ENCODE results near the gene TAS2R42. TPM values are rescaled to one million over a fixed set of nuclear protein-coding genes. Genes with fewer than 3 reads are reported as not detected.

TAS2R42 gene
- total RNA-seq, 1 experiment from 2014 or later, result not detected

DNA sequence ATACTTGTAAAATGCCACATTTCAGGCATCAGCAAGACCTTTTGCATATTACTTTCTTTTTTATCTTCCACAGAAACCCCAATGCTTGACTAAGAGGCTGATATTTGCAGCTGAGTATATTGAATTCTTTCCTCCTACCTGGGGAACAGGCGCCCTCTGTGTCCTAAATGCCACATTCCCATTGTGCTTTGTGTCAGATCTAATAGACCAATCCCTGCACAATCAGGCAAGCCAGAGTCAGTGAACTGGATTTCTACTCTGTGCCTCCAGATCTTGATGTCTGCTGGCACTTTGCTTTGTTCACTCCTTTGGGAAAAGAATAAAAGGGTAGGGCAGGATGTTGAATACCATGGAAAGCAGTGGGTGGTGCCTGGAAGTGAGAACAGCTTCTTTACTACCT lies 22.4 kb upstream of the TAS2R42 start:
- Histone ChIP-seq H4K20me1 (ENCODE audit: insufficient read depth) (no peaks in the 10 kb centered on the region), H3K4me3 (replicated peaks in 1 of 2; ENCODE audit: low read depth in 1 of 2, low read length in 2 of 2) (no peak overlapping the region), H2AFZ (ENCODE audit: low read depth, low read length, poor library complexity, severe bottlenecking) (no peak overlapping the region), H3K9me2 (ENCODE audit: insufficient read depth) (no peaks in the 10 kb centered on the region; the same call in 1 of the 2 replicates), H3K27ac (ENCODE audit: low read depth, low read length) (no peak overlapping the region), H3K36me3 (ENCODE audit: control insufficient read depth in 1 of 2, insufficient read depth in 2 of 2, low read length in 2 of 2) (no peaks in the 10 kb centered on the region), H3K9ac (ENCODE audit: low read length) (no peak overlapping the region), H3K9me3 (ENCODE audit: control insufficient read depth in 1 of 2, insufficient read depth in 1 of 2, low read depth in 1 of 2, low read length in 2 of 2) (no peaks in the 10 kb centered on the region), H3K27me3 (ENCODE audit: insufficient read depth, low read length) (no peaks in the 10 kb centered on the region), H3K79me2 (ENCODE audit: insufficient read depth, low read length) (no peaks in the 10 kb centered on the region), H3K4me2 (ENCODE audit: low read length) (no peak overlapping the region), H3K4me1 (ENCODE audit: control insufficient read depth in 1 of 2, insufficient read depth in 2 of 2, low read length in 2 of 2) (no peaks in the 10 kb centered on the region)
- DNase-seq (ENCODE audit: low read depth, low spot score) (no peak), ATAC-seq (peak; percentile 66)
- no TSS peak for BruUV-seq (replicated peaks)
- TF ChIP-seq, protein P1, sequence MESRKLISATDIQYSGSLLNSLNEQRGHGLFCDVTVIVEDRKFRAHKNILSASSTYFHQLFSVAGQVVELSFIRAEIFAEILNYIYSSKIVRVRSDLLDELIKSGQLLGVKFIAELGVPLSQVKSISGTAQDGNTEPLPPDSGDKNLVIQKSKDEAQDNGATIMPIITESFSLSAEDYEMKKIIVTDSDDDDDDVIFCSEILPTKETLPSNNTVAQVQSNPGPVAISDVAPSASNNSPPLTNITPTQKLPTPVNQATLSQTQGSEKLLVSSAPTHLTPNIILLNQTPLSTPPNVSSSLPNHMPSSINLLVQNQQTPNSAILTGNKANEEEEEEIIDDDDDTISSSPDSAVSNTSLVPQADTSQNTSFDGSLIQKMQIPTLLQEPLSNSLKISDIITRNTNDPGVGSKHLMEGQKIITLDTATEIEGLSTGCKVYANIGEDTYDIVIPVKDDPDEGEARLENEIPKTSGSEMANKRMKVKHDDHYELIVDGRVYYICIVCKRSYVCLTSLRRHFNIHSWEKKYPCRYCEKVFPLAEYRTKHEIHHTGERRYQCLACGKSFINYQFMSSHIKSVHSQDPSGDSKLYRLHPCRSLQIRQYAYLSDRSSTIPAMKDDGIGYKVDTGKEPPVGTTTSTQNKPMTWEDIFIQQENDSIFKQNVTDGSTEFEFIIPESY (IDR thresholded peaks at IDR 0.05; ENCODE audit: extremely low read depth, insufficient replicate concordance, low read length), result no peak
- peak; percentile 16; the same call in 1 of the 2 replicates for TF ChIP-seq RAD21 (IDR thresholded peaks at IDR 0.05; ENCODE audit: low read depth)
- POLR2A ChIA-PET, result no interaction called here
- intact Hi-C loops (cut with micrococcal nuclease), result no loop called here
- CTCF ChIA-PET, result interaction anchor here (1.5 kb wide), 1 partner anchor 438 kb away, joined by 6 read pairs; no protein-coding TSS in a partner anchor
- RAD21 ChIA-PET (ENCODE audit: low non-redundant PET in 1 of 2, low total read pairs in 2 of 2, uncharacterized antibody in 2 of 2, unreplicated experiment in 2 of 2), result no interaction called here

DNA sequence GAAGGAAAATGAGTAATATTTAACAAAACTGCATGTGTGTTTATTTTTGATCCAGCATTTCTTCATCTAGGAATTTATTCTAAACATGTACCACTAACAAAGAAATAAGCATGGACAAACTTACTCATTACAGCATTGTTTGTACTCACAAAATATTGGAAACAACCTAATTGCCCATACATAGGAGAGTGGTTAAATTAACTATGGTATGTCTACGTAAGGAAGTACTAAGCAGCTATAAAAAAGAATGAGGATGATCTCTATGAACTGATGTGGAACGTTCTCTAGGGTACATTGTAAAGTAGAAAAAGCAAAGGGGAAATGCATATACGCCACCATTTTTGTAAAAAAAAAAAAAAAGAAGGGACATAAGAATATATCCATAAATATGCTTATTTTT lies 17.4 kb upstream of the TAS2R42 start:
- no peaks in the 10 kb centered on the region for H3K79me2 ChIP-seq (ENCODE audit: insufficient read depth, low read length)
- no peak overlapping the region for H3K9ac ChIP-seq (ENCODE audit: low read length)
- H3K9me2 ChIP-seq (ENCODE audit: insufficient read depth), result no peaks in the 10 kb centered on the region; the same call in 1 of the 2 replicates
- TF ChIP-seq REST (IDR thresholded peaks at IDR 0.05; ENCODE audit: low read depth), result no peak
- TF ChIP-seq RAD21 (IDR thresholded peaks at IDR 0.05; ENCODE audit: low read depth), result no peak
- TF ChIP-seq EZH2 (IDR thresholded peaks at IDR 0.05), result no peak
- no peak for TF ChIP-seq POLR2AphosphoS5 (IDR thresholded peaks at IDR 0.05; ENCODE audit: low read depth, low read length)
- TF ChIP-seq POLR2A (IDR thresholded peaks at IDR 0.05; ENCODE audit: borderline replicate concordance, extremely low read depth, insufficient read depth, insufficient read length), result no peak
- TF ChIP-seq ATF3 (IDR thresholded peaks at IDR 0.05), result no peak
- TF ChIP-seq SP1 (IDR thresholded peaks at IDR 0.05; ENCODE audit: low read depth), result no peak
- TF ChIP-seq ZFX (IDR thresholded peaks at IDR 0.05), result no peak
- TF ChIP-seq EGR1 (IDR thresholded peaks at IDR 0.05; ENCODE audit: low read depth), result no peak
- POLR2A ChIA-PET, result no interaction called here
- intact Hi-C loops (cut with micrococcal nuclease), result no loop called here
- no peaks in the 10 kb centered on the region for H3K4me1 ChIP-seq (ENCODE audit: control insufficient read depth in 1 of 2, insufficient read depth in 2 of 2, low read length in 2 of 2)
- no peaks in the 10 kb centered on the region for H3K36me3 ChIP-seq (ENCODE audit: control insufficient read depth in 1 of 2, insufficient read depth in 2 of 2, low read length in 2 of 2)
- RAD21 ChIA-PET (ENCODE audit: low non-redundant PET in 1 of 2, low total read pairs in 2 of 2, uncharacterized antibody in 2 of 2, unreplicated experiment in 2 of 2), result no interaction called here
- no peak for DNase-seq (ENCODE audit: low read depth, low spot score)
- ATAC-seq, result no peak
- no peaks in the 10 kb centered on the region for H3K27me3 ChIP-seq (ENCODE audit: insufficient read depth, low read length)
- no peak overlapping the region for H3K4me2 ChIP-seq (ENCODE audit: low read length)
- H2AFZ ChIP-seq (ENCODE audit: low read depth, low read length, poor library complexity, severe bottlenecking), result no peak overlapping the region
- no TSS peak for BruUV-seq (replicated peaks)
- no peak overlapping the region for H3K27ac ChIP-seq (ENCODE audit: low read depth, low read length)
- no peaks in the 10 kb centered on the region for H4K20me1 ChIP-seq (ENCODE audit: insufficient read depth)
- no peak overlapping the region for H3K4me3 ChIP-seq (replicated peaks in 1 of 2; ENCODE audit: low read depth in 1 of 2, low read length in 2 of 2)
- CTCF ChIA-PET, result interaction anchor here (0.8 to 1.4 kb wide), 2 partner anchors 279 to 433 kb away, joined by 3 to 6 read pairs; no protein-coding TSS in a partner anchor
- H3K9me3 ChIP-seq (ENCODE audit: control insufficient read depth in 1 of 2, insufficient read depth in 1 of 2, low read depth in 1 of 2, low read length in 2 of 2), result no peaks in the 10 kb centered on the region
